MM.1S (cell line): Measurements from ENCODE around the gene DDR1.
"Not testable (repeated sequence)": the region's sequence is repeated elsewhere in the genome, so short reads cannot be mapped to it uniquely, and the experiment has no call there.

Source experiments
- DNase-seq: peaks from one replicate; pipeline ENCODE4 v3.0.0-alpha.2; 2015
- H2AFZ ChIP-seq: fragments of 300-600 bp; sonication (generic); 2 replicates; pipeline ENCODE4 v1.6.0; 2016; ENCODE audit warnings: antibody characterized with exemption, low read length
- H3F3A ChIP-seq: fragments of 300-600 bp; sonication (generic); 2 replicates; pipeline ENCODE4 v1.6.1; 2016; ENCODE audit warnings: mild to moderate bottlenecking, antibody characterized with exemption, low read length, moderate library complexity, mixed read lengths; ENCODE audit not compliant: insufficient read depth
- H3K27ac ChIP-seq: fragments of 300-600 bp; sonication (generic); 2 replicates; pipeline ENCODE4 v1.5.1; 2016; ENCODE audit warnings: mild to moderate bottlenecking, low read length
- H3K27me3 ChIP-seq: fragments of 300-600 bp; sonication (generic); replicated peaks from 2 replicates; pipeline ENCODE4 v1.6.0; 2016; ENCODE audit warnings: low read length; ENCODE audit not compliant: insufficient read depth
- H3K36me3 ChIP-seq: fragments of 300-600 bp; sonication (generic); replicated peaks from 2 replicates; pipeline ENCODE4 v1.6.1; 2016; ENCODE audit warnings: mild to moderate bottlenecking, low read length, mixed read lengths; ENCODE audit not compliant: insufficient read depth
- H3K4me1 ChIP-seq: fragments of 300-600 bp; sonication (generic); 2 replicates; pipeline ENCODE4 v1.6.1; 2016; ENCODE audit warnings: low read length, mixed read lengths
- H3K4me2 ChIP-seq: fragments of 300-600 bp; sonication (generic); 2 replicates; pipeline ENCODE4 v1.6.0; 2016; ENCODE audit warnings: low read depth, low read length
- H3K4me3 ChIP-seq: fragments of 300-600 bp; sonication (generic); 2 replicates; pipeline ENCODE4 v1.5.1; 2016; ENCODE audit warnings: low read length, mixed read lengths
- H3K79me2 ChIP-seq: fragments of 300-600 bp; sonication (generic); 2 replicates; pipeline ENCODE4 v1.6.1; 2016; ENCODE audit warnings: mixed run types, low read length, mixed read lengths
- H3K9ac ChIP-seq: fragments of 300-600 bp; sonication (generic); 2 replicates; pipeline ENCODE4 v1.6.1; 2016; ENCODE audit warnings: low read length, mixed read lengths
- H3K9me2 ChIP-seq: fragments of 300-600 bp; sonication (generic); replicated peaks from 2 replicates; pipeline ENCODE4 v1.6.1; 2016; ENCODE audit warnings: mild to moderate bottlenecking, low read length, mixed read lengths; ENCODE audit not compliant: insufficient read depth
- H3K9me3 ChIP-seq: fragments of 300-600 bp; sonication (generic); replicated peaks from 2 replicates; pipeline ENCODE4 v1.6.1; 2016; ENCODE audit warnings: mild to moderate bottlenecking, low read length, mixed read lengths; ENCODE audit not compliant: insufficient read depth
- H4K20me1 ChIP-seq: fragments of 300-600 bp; sonication (generic); 2 replicates; pipeline ENCODE4 v1.6.1; 2016; ENCODE audit warnings: mild to moderate bottlenecking, low read length, moderate library complexity, mixed read lengths; ENCODE audit not compliant: insufficient read depth
- CTCF ChIP-seq: fragments of 300-600 bp; sonication (generic); IDR thresholded peaks from 2 replicates; pipeline ENCODE4 v1.5.1; 2016; ENCODE audit warnings: antibody characterized with exemption, low read length, mixed read lengths
- EZH2 ChIP-seq: fragments of 300-600 bp; sonication (generic); optimal IDR thresholded peaks from 2 replicates; pipeline ENCODE3; 2017; ENCODE audit warnings: low read depth, mild to moderate bottlenecking, antibody characterized with exemption, low read length, mixed read lengths
- EZH2phosphoT487 ChIP-seq: fragments of 300-600 bp; sonication (generic); IDR thresholded peaks from 2 replicates; pipeline ENCODE4 v1.6.1; 2018; ENCODE audit warnings: antibody characterized with exemption, low read length

Gene DDR1

GRCh38 chr6:30926644-30927043 lies 42.3 kb downstream of the DDR1 start:
- TF ChIP-seq EZH2phosphoT487 (no peak), EZH2 (no peak), CTCF (no peak)
- Histone ChIP-seq H3K27ac (no peak overlapping the region), H2AFZ (no peak overlapping the region), H3K4me1 (no peaks in the 10 kb centered on the region), H3K9me2 (no peaks in the 10 kb centered on the region), H3K9ac (no peak overlapping the region), H3K9me3 (no peaks in the 10 kb centered on the region), H3K79me2 (no peaks in the 10 kb centered on the region), H3K36me3 (no peaks in the 10 kb centered on the region), H3F3A (no peaks in the 10 kb centered on the region), H3K4me3 (no peak overlapping the region), H3K4me2 (no peak overlapping the region), H4K20me1 (no peaks in the 10 kb centered on the region), H3K27me3 (no peaks in the 10 kb centered on the region)
- DNase-seq = no peak

GRCh38 chr6:30927080-30927479 lies 42.8 kb downstream of the DDR1 start:
- H3F3A ChIP-seq, H3K27me3 ChIP-seq, H3K4me3 ChIP-seq, H3K79me2 ChIP-seq, H3K4me2 ChIP-seq, DNase-seq, H3K9me2 ChIP-seq, H3K4me1 ChIP-seq, H2AFZ ChIP-seq, H4K20me1 ChIP-seq, H3K9ac ChIP-seq, H3K9me3 ChIP-seq, H3K27ac ChIP-seq, H3K36me3 ChIP-seq: not testable (repeated sequence)

GRCh38 chr6:30928677-30929076 lies 44.4 kb downstream of the DDR1 start:
- H3K4me1 ChIP-seq = no peaks in the 10 kb centered on the region

GRCh38 chr6:30930506-30930905 lies 46.2 kb downstream of the DDR1 start:
- Histone ChIP-seq H3K36me3 (no peaks in the 10 kb centered on the region), H3F3A (no peaks in the 10 kb centered on the region), H3K4me2 (no peak overlapping the region), H3K9me3 (no peaks in the 10 kb centered on the region), H4K20me1 (no peaks in the 10 kb centered on the region), H3K27me3 (no peaks in the 10 kb centered on the region), H3K9me2 (no peaks in the 10 kb centered on the region), H3K79me2 (no peaks in the 10 kb centered on the region), H2AFZ (no peak overlapping the region), H3K27ac (no peak overlapping the region), H3K9ac (no peak overlapping the region), H3K4me3 (no peak overlapping the region), H3K4me1 (no peaks in the 10 kb centered on the region)
- TF ChIP-seq CTCF = no peak
- no peak for TF ChIP-seq EZH2
- no peak for TF ChIP-seq EZH2phosphoT487
- no peak for DNase-seq

More at GRCh38 chr6:30928677-30929076, 44.4 kb downstream of the DDR1 start:
- Histone ChIP-seq H3K4me3 (no peak overlapping the region), H3K27me3 (no peaks in the 10 kb centered on the region), H3K4me2 (no peak overlapping the region), H3K9ac (no peak overlapping the region), H2AFZ (no peak overlapping the region), H3F3A (no peaks in the 10 kb centered on the region), H3K27ac (no peak overlapping the region), H3K79me2 (no peaks in the 10 kb centered on the region), H3K9me3 (no peaks in the 10 kb centered on the region), H3K36me3 (no peaks in the 10 kb centered on the region), H3K9me2 (no peaks in the 10 kb centered on the region), H4K20me1 (no peaks in the 10 kb centered on the region)
- no peak for DNase-seq
- TF ChIP-seq CTCF (no peak), EZH2phosphoT487 (no peak), EZH2 (no peak)
